Glomerular visceral epithelial cell (primary cell): ENCODE data around the gene ENPP6.
"Not testable (repeated sequence)": the region's sequence is repeated elsewhere in the genome, so short reads cannot be mapped to it uniquely, and the experiment has no call there.

Experiments
- DNase-seq: peaks from one replicate; pipeline ENCODE4 v3.0.0-alpha.2; 2016; ENCODE audit errors: extremely low spot score

The ENPP6 gene

GRCh38 chr4:184059099-184059498 lies 158.6 kb downstream of the ENPP6 start:
- DNase-seq = no peak

GRCh38 chr4:184058026-184058425 lies 159.6 kb downstream of the ENPP6 start:
- no peak for DNase-seq

- no peak for DNase-seq
Measured at GRCh38 chr4:184056877-184057276, 160.8 kb downstream of the ENPP6 start.

DNA sequence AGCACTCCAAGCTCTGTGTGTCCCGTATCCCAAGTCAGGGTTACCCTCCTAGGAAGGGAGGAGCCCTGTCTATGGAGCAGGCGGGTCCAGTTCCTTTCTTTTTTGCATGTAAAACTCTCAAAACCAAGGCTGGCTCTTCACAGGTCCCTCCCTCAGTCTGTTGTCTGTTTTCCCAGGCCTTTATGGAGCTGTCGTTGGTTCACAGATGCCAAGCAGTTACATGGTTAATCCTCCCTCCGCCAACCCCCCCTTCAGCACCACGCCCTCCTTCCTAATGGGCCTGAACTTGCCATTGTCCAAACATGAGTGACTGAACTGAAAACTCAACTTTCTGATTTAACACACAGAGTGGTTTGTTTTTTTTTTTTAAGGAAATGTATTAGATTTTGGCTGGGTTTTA lies 164.2 kb downstream of the ENPP6 start:
- DNase-seq = no peak

DNA sequence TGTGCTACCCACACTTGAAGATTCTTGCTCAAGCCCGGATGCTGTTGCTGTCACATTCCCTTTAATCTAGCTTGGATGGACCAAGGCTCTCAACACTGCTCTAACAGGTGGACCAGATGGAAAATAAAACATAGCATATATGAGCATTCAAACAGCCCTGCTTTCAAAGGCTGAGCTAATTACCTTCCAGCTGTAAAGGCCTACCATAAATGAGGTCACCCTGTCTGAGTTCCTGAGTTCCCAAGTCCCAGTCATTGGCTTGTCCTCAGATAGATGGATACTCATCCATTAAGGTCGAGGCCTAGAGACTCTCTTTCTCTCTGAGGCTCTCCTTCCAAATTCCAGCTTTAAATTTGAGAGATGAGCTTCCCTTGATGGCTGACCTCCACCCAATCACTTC lies 165.1 kb downstream of the ENPP6 start:
- DNase-seq = no peak

- not testable (repeated sequence) for DNase-seq
Measured at GRCh38 chr4:184051262-184051661, 166.4 kb downstream of the ENPP6 start.

DNA sequence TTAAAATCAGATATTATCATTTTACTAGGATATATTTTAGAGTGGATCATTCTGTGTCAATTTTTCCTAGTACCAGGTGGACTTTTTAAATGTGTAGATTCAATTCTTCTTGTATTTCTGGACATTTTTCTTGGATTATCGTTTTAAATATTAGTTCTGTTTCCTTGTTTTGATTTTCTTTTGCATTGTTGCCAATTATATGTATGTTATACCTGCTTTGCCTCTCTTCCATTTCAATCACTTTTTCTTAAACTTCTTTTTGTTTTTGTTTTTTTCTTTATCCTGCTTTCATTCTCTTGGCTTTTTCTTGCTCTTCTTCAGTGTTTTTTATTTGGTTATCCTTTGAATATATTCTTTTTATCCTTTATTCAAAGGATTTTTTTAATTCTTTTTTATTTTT lies 171.5 kb downstream of the ENPP6 start:
- DNase-seq = no peak

DNA sequence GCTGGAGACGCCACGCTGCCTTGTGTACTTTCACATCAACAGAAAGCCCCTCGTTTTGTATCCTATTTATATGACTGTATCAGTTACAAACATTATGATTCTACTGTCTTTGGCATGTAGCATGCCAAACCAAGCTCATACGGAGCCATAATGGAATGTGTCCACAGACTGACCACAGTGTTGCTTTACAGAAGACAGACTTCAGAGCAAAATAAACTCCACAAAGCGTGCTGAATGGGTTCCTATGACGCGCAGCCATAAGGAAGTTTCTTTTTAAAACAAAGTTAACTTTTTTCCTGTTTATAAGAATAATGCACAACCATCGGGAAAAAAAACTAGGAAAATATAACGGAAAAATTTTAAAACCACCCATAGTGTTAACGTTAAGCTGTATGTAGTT lies 176.5 kb downstream of the ENPP6 start:
- DNase-seq = no peak

DNA sequence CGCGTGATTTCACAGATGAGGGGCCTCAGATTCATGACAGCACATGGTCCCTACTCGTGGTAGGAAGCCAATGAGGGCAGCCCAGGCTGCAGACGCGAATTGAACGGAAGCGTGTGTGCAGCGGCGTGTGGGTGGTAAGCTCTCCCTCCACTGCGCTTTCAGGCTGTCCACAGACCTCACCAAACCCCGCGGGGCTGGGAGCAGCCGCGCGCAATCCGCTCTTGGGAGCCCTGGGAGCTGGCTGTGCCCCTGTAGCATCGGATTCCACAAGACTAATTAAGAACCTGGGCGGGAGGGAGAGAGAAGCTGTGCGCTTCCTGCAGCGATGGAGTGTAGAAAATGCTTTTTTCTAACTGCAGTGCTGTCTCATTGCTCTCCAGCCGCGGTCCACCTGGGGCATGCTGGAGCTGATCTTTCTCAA lies 177.7 kb downstream of the ENPP6 start:
- no peak for DNase-seq
